Measurements from ENCODE around the gene ATP2B2. TPM values are rescaled to one million over a fixed set of nuclear protein-coding genes. Genes with fewer than 3 reads are reported as not detected.

Gene ATP2B2
- total and polyA plus RNA-seq, 2 of the 8 experiments (the other 6 are each of a cell fraction or from before 2014, with no cell fraction given), result 0.14 to 1.2 TPM

DNA sequence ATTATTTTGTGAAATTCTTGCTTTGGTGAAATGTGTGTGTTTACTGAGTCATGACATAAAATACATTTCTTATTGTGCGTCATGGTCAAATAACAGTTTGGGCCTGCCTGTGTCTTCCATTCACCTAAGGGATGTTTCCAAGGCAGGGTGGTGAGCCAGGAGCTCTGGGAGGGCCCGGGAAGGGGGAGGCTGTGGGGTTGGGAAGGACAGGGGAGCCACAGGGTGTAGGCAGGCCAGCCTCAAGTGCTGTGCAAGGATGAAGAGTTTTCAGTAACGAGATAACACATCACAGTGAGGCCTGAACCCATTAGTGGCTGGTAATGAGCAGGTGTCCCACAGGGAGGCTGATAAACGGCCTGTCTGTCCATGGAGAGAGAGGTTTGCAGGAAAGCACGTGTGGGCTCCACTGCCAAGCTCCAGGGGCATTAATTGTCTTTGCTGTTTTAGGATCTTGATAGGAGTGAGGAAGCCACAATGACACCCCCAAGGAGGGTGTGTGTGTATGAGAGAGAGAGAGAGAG is 148.9 kb downstream of the ATP2B2 start:
- Histone ChIP-seq H3K27me3 (replicated peaks in 1 of 4; ENCODE audit: control insufficient read depth in 3 of 4, extremely low read depth in 1 of 4, insufficient read depth in 3 of 4, low read length in 3 of 4) (no peaks in the 10 kb centered on the region; a peak in 1 of 7 replicates), H2AFZ (ENCODE audit: low read length) (no peak overlapping the region), H3K18ac (ENCODE audit: extremely low read depth, low read length) (no peak overlapping the region), H3K14ac (ENCODE audit: insufficient read length) (no peak overlapping the region), H2BK120ac (replicated peaks; ENCODE audit: low read depth, low read length) (no peak overlapping the region), H2BK20ac (ENCODE audit: low read length) (no peak overlapping the region), H3K27ac (ENCODE audit: low read depth, low read length) (no peak overlapping the region), H4K91ac (replicated peaks; ENCODE audit: insufficient read length, low read length) (no peak overlapping the region), H3K4ac (replicated peaks; ENCODE audit: insufficient read length, low read depth, low read length) (no peak overlapping the region), H3K23me2 (ENCODE audit: low read depth, low read length) (no peaks in the 10 kb centered on the region), H2BK5ac (ENCODE audit: low read depth, low read length) (no peak overlapping the region), H4K5ac (ENCODE audit: insufficient read length, low read depth, low read length) (no peak overlapping the region), H3K56ac (replicated peaks; ENCODE audit: insufficient read length, low read depth, low read length) (no peak overlapping the region), H3K9ac (replicated peaks in 1 of 4; ENCODE audit: extremely low read depth in 1 of 4, low read depth in 3 of 4, low read length in 3 of 4) (no peak overlapping the region), H2BK12ac (ENCODE audit: low read depth, low read length) (no peak overlapping the region), H3K23ac (ENCODE audit: insufficient read length) (no peak overlapping the region), H3K79me1 (ENCODE audit: low read depth, low read length) (no peaks in the 10 kb centered on the region; the same call in 1 of the 2 replicates), H3K79me2 (ENCODE audit: control insufficient read depth in 1 of 2, insufficient read depth in 2 of 2, low read length in 2 of 2) (no peaks in the 10 kb centered on the region), H3K4me3 (ENCODE audit: extremely low read depth in 1 of 4, insufficient read depth in 2 of 4, low read depth in 3 of 4, low read length in 4 of 4) (no peak overlapping the region), H4K20me1 (replicated peaks in 1 of 2; ENCODE audit: control insufficient read depth in 1 of 2, insufficient read depth in 2 of 2, low read length in 2 of 2) (no peaks in the 10 kb centered on the region), H3K4me2 (ENCODE audit: insufficient read depth in 1 of 2, low read depth in 2 of 2, low read length in 2 of 2) (no peak overlapping the region), H2BK15ac (ENCODE audit: low read length) (0 out of 2 replicates have a peak overlapping the region, but pooled peaks have one; percentile 14), H3K36me3 (ENCODE audit: control insufficient read depth in 2 of 4, insufficient read depth in 4 of 4, low read length in 3 of 4) (no peaks in the 10 kb centered on the region), H4K8ac (ENCODE audit: extremely low read depth, insufficient read depth, low read length) (no peak overlapping the region), H3K4me1 (replicated peaks in 1 of 4; ENCODE audit: control insufficient read depth in 3 of 4, insufficient read depth in 4 of 4, low read length in 3 of 4) (peaks cover 0 to 2% (median 0%) of the 10 kb centered on the region in 4 experiments; a peak in 1 of 7 replicates), H2AK5ac (ENCODE audit: low read depth, low read length) (no peak overlapping the region), H3K9me3 (ENCODE audit: insufficient read depth in 2 of 2, low read depth in 1 of 2, low read length in 1 of 2) (0 out of 4 replicates have a peak, but pooled peaks cover 0 to 2% of the 10 kb centered on the region in 2 experiments)
- ChIA-PET POLR2A (ENCODE audit: partially characterized antibody) (no interaction called here), CTCF (ENCODE audit: partially characterized antibody) (interaction anchor here (0.9 to 2.8 kb wide), 2 partner anchors 12 to 159 kb away, joined by 3 to 14 read pairs; no protein-coding TSS in a partner anchor)
- DNase-seq (ENCODE audit: low read depth in 1 of 2, low spot score in 2 of 2) (no peak), FAIRE-seq (no peak)
- no peak for TF ChIP-seq BCL11A (IDR thresholded peaks at IDR 0.05; ENCODE audit: low read depth in 2 of 2, low read length in 2 of 2)
- TF ChIP-seq, protein P1, sequence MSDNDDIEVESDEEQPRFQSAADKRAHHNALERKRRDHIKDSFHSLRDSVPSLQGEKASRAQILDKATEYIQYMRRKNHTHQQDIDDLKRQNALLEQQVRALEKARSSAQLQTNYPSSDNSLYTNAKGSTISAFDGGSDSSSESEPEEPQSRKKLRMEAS (IDR thresholded peaks at IDR 0.05), result no peak
- TF ChIP-seq ASH2L (IDR thresholded peaks at IDR 0.05; ENCODE audit: low read length), result no peak
- TF ChIP-seq POLR2A (IDR thresholded peaks at IDR 0.05; ENCODE audit: control extremely low read depth in 1 of 2, low read depth in 2 of 2, low read length in 2 of 2), result no peak
- TF ChIP-seq SIX5 (IDR thresholded peaks at IDR 0.05; ENCODE audit: low read depth, low read length), result no peak
- TF ChIP-seq NRF1 (IDR thresholded peaks at IDR 0.05; ENCODE audit: low read depth, low read length), result no peak
- no peak for TF ChIP-seq RBBP5 (IDR thresholded peaks at IDR 0.05; ENCODE audit: borderline replicate concordance, low read depth, low read length)
- TF ChIP-seq JUND (IDR thresholded peaks at IDR 0.05; ENCODE audit: low read length), result no peak
- 82% methylated on average over 5 of the region's 5 CpGs; no CpG with 5 or more reads in 1 of the 2 experiments for WGBS, 2 experiments (ENCODE audit: extremely low coverage in 1 of 2, insufficient coverage in 1 of 2, insufficient read length in 1 of 2, insufficient replicate concordance in 2 of 2, low coverage in 1 of 2, low lambda C conversion rate in 2 of 2, missing lambda C conversion rate in 1 of 2)

Data from H1 (cell line).